OCI-LY7 (cell line): ENCODE data around the gene UBN1. TPM values are rescaled to one million over a fixed set of nuclear protein-coding genes. Genes with fewer than 3 reads are reported as not detected.

ENCODE experiments used
- BruUV-seq: library from RNA; stranded (reverse); fragments of 400-500 nt; replicated peaks from 2 replicates; lab custom pipeline; 2021; lab: Mats Ljungman, UMichigan
- CTCF ChIA-PET: fragments of 300-600 bp; sonication (Branson Sonifier 250); formaldehyde crosslinking; loops from one replicate; lab custom pipeline; 2022; ENCODE audit warnings: antibody characterized with exemption; ENCODE audit not compliant: unreplicated experiment; lab: Charles Lee
- POLR2A ChIA-PET: fragments of 300-600 bp; sonication (Branson Sonifier 250); formaldehyde crosslinking; loops from one replicate; lab custom pipeline; 2022; ENCODE audit warnings: antibody characterized with exemption; lab: Charles Lee
- DNase-seq: peaks from one replicate; pipeline ENCODE4 v3.0.0-alpha.2; 2015; ENCODE audit warnings: low spot score
- H2AFZ ChIP-seq: fragments of 200-600 bp; sonication (generic), shearing (Covaris generic); 2 replicates; pipeline ENCODE4 v1.6.1; 2014; ENCODE audit warnings: mild to moderate bottlenecking, antibody characterized with exemption, low read length, moderate library complexity
- H3K27ac ChIP-seq: fragments of 200-600 bp; sonication (generic); 2 replicates; pipeline ENCODE4 v1.5.1; 2014; ENCODE audit warnings: mixed run types, low read depth, mild to moderate bottlenecking, moderate library complexity, low read length, inconsistent platforms; ENCODE audit not compliant: poor library complexity, severe bottlenecking
- H3K36me3 ChIP-seq: fragments of 200-600 bp; sonication (generic); 2 replicates; pipeline ENCODE4 v1.6.1; 2014; ENCODE audit warnings: mild to moderate bottlenecking, antibody characterized with exemption, low read length, moderate library complexity, mixed read lengths; ENCODE audit not compliant: insufficient read depth
- H3K4me1 ChIP-seq: fragments of 200-600 bp; sonication (generic); 2 replicates; pipeline ENCODE4 v1.5.1; 2014; ENCODE audit warnings: mild to moderate bottlenecking, low read length; ENCODE audit not compliant: insufficient read depth, poor library complexity, severe bottlenecking
- H3K4me2 ChIP-seq: fragments of 200-600 bp; sonication (generic); 2 replicates; pipeline ENCODE4 v1.6.1; 2014; ENCODE audit warnings: mild to moderate bottlenecking, low read length
- H3K4me3 ChIP-seq: fragments of 200-600 bp; sonication (generic); 2 replicates; pipeline ENCODE4 v1.5.1; 2014; ENCODE audit warnings: mild to moderate bottlenecking, low read depth, low read length; ENCODE audit not compliant: poor library complexity, severe bottlenecking
- H3K79me2 ChIP-seq: fragments of 200-600 bp; sonication (generic); 2 replicates; pipeline ENCODE4 v1.6.1; 2016; ENCODE audit warnings: low read depth, mild to moderate bottlenecking, low read length, moderate library complexity, mixed read lengths; ENCODE audit not compliant: insufficient read depth
- H3K9me2 ChIP-seq: fragments of 200-600 bp; sonication (generic); 2 replicates; pipeline ENCODE4 v1.6.1; 2016; ENCODE audit warnings: mild to moderate bottlenecking, low read length, mixed read lengths; ENCODE audit not compliant: insufficient read depth
- H3K9me3 ChIP-seq: fragments of 200-600 bp; sonication (generic); 2 replicates; pipeline ENCODE4 v1.6.1; 2014; ENCODE audit warnings: mild to moderate bottlenecking, mixed run types, low read length, mixed read lengths
- H4K20me1 ChIP-seq: fragments of 200-600 bp; sonication (generic); 2 replicates; pipeline ENCODE4 v1.6.1; 2014; ENCODE audit warnings: mild to moderate bottlenecking, antibody characterized with exemption, low read length, moderate library complexity, mixed read lengths; ENCODE audit not compliant: insufficient read depth
- CTCF ChIP-seq: fragments of 200-600 bp; sonication (generic); conservative IDR thresholded peaks from 2 replicates; pipeline ENCODE4 v1.5.1; 2014; ENCODE audit warnings: mild to moderate bottlenecking, antibody characterized with exemption, low read length, moderate library complexity, mixed read lengths
- EZH2phosphoT487 ChIP-seq: fragments of 200-600 bp; sonication (generic); IDR thresholded peaks from 2 replicates; pipeline ENCODE4 v1.6.1; 2018; ENCODE audit warnings: low read depth, borderline replicate concordance, mild to moderate bottlenecking, mixed run types, antibody characterized with exemption, low read length, moderate library complexity, mixed read lengths
- intact Hi-C: fragments of 100-400 bp; cut with micrococcal nuclease; formaldehyde crosslinking; loops from one replicate; pipeline ENCODE4 v1.10.0; 2022; ENCODE audit not compliant: unreplicated experiment
- total RNA-seq, 2 experiments: library from RNA; depleted of rRNA in 1 of 2; stranded (reverse); fragments of >200 nt in 1 of 2; shearing (Covaris generic) in 1 of 2; gene quantifications; 2 replicates each; pipeline ENCODE4 v1.2.3, GENCODE V29; 2014 to 2022

The UBN1 gene
- total RNA-seq, 2 experiments from 2014 or later = 37.2 to 53.0 TPM

- Histone ChIP-seq H3K4me1 (no peaks in the 10 kb centered on the region), H3K9me2 (no peaks in the 10 kb centered on the region), H4K20me1 (no peaks in the 10 kb centered on the region), H3K27ac (no peak overlapping the region), H3K79me2 (no peaks in the 10 kb centered on the region), H2AFZ (no peak overlapping the region), H3K36me3 (peaks cover 88% of the 10 kb centered on the region), H3K9me3 (no peaks in the 10 kb centered on the region), H3K4me3 (no peak overlapping the region), H3K4me2 (no peak overlapping the region)
- ChIA-PET CTCF (no interaction called here), POLR2A (no interaction called here)
- DNase-seq = no peak
- BruUV-seq = no TSS peak
- no peak for TF ChIP-seq CTCF
- TF ChIP-seq EZH2phosphoT487 = no peak
- intact Hi-C loops = no loop called here
Observed at GRCh38 chr16:4825196-4825595, 22.1 kb upstream of the UBN1 start.

GRCh38 chr16:4826526-4826925, 20.8 kb upstream of the UBN1 start:
- no peak overlapping the region for H3K4me2 ChIP-seq
- intact Hi-C loops = no loop called here
- H3K27ac ChIP-seq = no peak overlapping the region
- BruUV-seq = no TSS peak
- peaks cover 88% of the 10 kb centered on the region for H3K36me3 ChIP-seq
- TF ChIP-seq CTCF (no peak), EZH2phosphoT487 (no peak)
- H3K4me1 ChIP-seq = no peaks in the 10 kb centered on the region
- H3K9me2 ChIP-seq = no peaks in the 10 kb centered on the region
- no peaks in the 10 kb centered on the region for H4K20me1 ChIP-seq
- no peak overlapping the region for H2AFZ ChIP-seq
- ChIA-PET CTCF (no interaction called here), POLR2A (no interaction called here)
- DNase-seq = no peak
- no peaks in the 10 kb centered on the region for H3K79me2 ChIP-seq
- no peaks in the 10 kb centered on the region for H3K9me3 ChIP-seq
- no peak overlapping the region for H3K4me3 ChIP-seq

- Histone ChIP-seq H3K79me2 (no peaks in the 10 kb centered on the region), H3K4me2 (no peak overlapping the region), H3K4me3 (no peak overlapping the region), H2AFZ (no peak overlapping the region), H3K9me3 (no peaks in the 10 kb centered on the region), H3K4me1 (no peaks in the 10 kb centered on the region), H3K27ac (no peak overlapping the region), H3K9me2 (no peaks in the 10 kb centered on the region), H4K20me1 (no peaks in the 10 kb centered on the region), H3K36me3 (peaks cover 88% of the 10 kb centered on the region)
- BruUV-seq = no TSS peak
- TF ChIP-seq CTCF (no peak), EZH2phosphoT487 (no peak)
- no peak for DNase-seq
- ChIA-PET POLR2A (no interaction called here), CTCF (no interaction called here)
- intact Hi-C loops = no loop called here
Observed at GRCh38 chr16:4826980-4827379, 20.3 kb upstream of the UBN1 start.
